Tongue (tissue), 2 donors: Measurements from ENCODE around the gene SYP. TPM values are rescaled to one million over a fixed set of nuclear protein-coding genes. Genes with fewer than 3 reads are reported as not detected.

Experiments
- small RNA-seq: library from RNA; depleted of rRNA; stranded (forward); fragments of <200 nt; gene quantifications from one replicate; pipeline ENCODE3, GENCODE V24; 2014; ENCODE audit warnings: low replicate concordance
- total RNA-seq: library from RNA; depleted of rRNA; stranded (reverse); fragments of >200 nt; gene quantifications from one replicate; pipeline ENCODE4 v1.2.3, GENCODE V29; 2014

The SYP gene
- total RNA-seq, 1 donor from 2014 or later = 1.1 TPM

Small RNAs within 50 kb of the gene (small RNA-seq; reads per million reads assigned to genes)
- gene RN7SL262P = not detected

Other genes with a start within 250 kb of the SYP start
- gene OTUD5, start 242.6 kb downstream of the SYP start, total RNA-seq = 30.8 TPM
- gene KCND1, start 228.3 kb downstream of the SYP start, total RNA-seq = 2.1 TPM
- 21.0 TPM for gene GRIPAP1, start 197.9 kb downstream of the SYP start, total RNA-seq
- gene TFE3, start 156.8 kb downstream of the SYP start, total RNA-seq = 27.1 TPM
- 2.7 TPM for gene CCDC120, start 141.2 kb downstream of the SYP start, total RNA-seq
- 1.3 TPM for gene PRAF2, start 126.2 kb downstream of the SYP start, total RNA-seq
- gene WDR45, start 120.3 kb downstream of the SYP start, total RNA-seq = 20.3 TPM
- 22.9 TPM for gene GPKOW, start 76.5 kb downstream of the SYP start, total RNA-seq
- gene MAGIX, start 37.4 kb downstream of the SYP start, total RNA-seq = 3.5 TPM
- gene PLP2, start 28.3 kb downstream of the SYP start, total RNA-seq = 16.5 TPM
- 7.7 TPM for gene PRICKLE3, start 13.8 kb downstream of the SYP start, total RNA-seq
- gene CACNA1F, start 33.1 kb upstream of the SYP start, total RNA-seq = not detected
- 10.6 TPM for gene CCDC22, start 35.3 kb upstream of the SYP start, total RNA-seq
- 0.21 TPM for gene FOXP3, start 64.5 kb upstream of the SYP start, total RNA-seq
- 14.4 TPM for gene PPP1R3F, start 69.6 kb upstream of the SYP start, total RNA-seq
- not detected for gene GAGE10, start 103.5 kb upstream of the SYP start, total RNA-seq
- gene GAGE12J, start 121.8 kb upstream of the SYP start, total RNA-seq = not detected
- not detected for gene GAGE13, start 131.4 kb upstream of the SYP start, total RNA-seq